Neural cell (in vitro differentiated cells): ENCODE measurements around the gene PLA2G12A.

ENCODE experiments used
- CTCF ChIP-seq: fragments of 450-650 bp; IDR thresholded peaks from 2 replicates; pipeline ENCODE4 v1.5.1; 2014; ENCODE audit warnings: antibody characterized with exemption, mild to moderate bottlenecking, moderate library complexity; ENCODE audit not compliant: poor library complexity, severe bottlenecking
- EP300 ChIP-seq: fragments of 450-650 bp; conservative IDR thresholded peaks from 2 replicates; pipeline ENCODE4 v1.6.1; 2014; ENCODE audit warnings: antibody characterized with exemption, mild to moderate bottlenecking, moderate library complexity; ENCODE audit not compliant: poor library complexity, severe bottlenecking
- EZH2 ChIP-seq: fragments of 200-600, 300-800 bp; shearing (Covaris generic), sonication (generic); IDR thresholded peaks from 2 replicates; pipeline ENCODE4 v1.6.1; 2014; ENCODE audit warnings: antibody characterized with exemption, low read length, borderline replicate concordance, mild to moderate bottlenecking; ENCODE audit not compliant: insufficient read depth, poor library complexity, severe bottlenecking
- POLR2AphosphoS5 ChIP-seq: IDR thresholded peaks from 2 replicates; pipeline ENCODE4 v1.6.1; 2012
- RAD21 ChIP-seq: fragments of 450-650 bp; conservative IDR thresholded peaks from 2 replicates; pipeline ENCODE4 v1.6.1; 2014; ENCODE audit warnings: antibody characterized with exemption, mild to moderate bottlenecking, moderate library complexity
- REST ChIP-seq: IDR thresholded peaks from 2 replicates; pipeline ENCODE4 v1.6.1; 2012; ENCODE audit warnings: borderline replicate concordance

GRCh38 chr4:109729117-109729717, 653 bp downstream of the PLA2G12A start:
- TF ChIP-seq CTCF (no peak), EP300 (no peak), POLR2AphosphoS5 (no peak), EZH2 (no peak), RAD21 (no peak), REST (no peak)
